HEK293 (cell line): ENCODE data around the gene SMIM24.
A peak's percentile ranks its signal among the peaks of the same experiment; 100 is the strongest.

Source experiments
- CTCF ChIP-seq: fragments of 450-650 bp; formaldehyde crosslinking; IDR thresholded peaks from 2 replicates; pipeline ENCODE4 v1.5.1; 2016; ENCODE audit warnings: missing biosample characterization, missing genetic modification characterization
- GFI1B ChIP-seq: fragments of 450-650 bp; formaldehyde crosslinking; IDR thresholded peaks from 2 replicates; pipeline ENCODE4 v1.5.1; 2016; ENCODE audit warnings: missing biosample characterization, missing genetic modification characterization
- REST ChIP-seq: fragments of 450-650 bp; formaldehyde crosslinking; IDR thresholded peaks from 2 replicates; pipeline ENCODE4 v1.5.1; 2016; ENCODE audit warnings: missing biosample characterization, missing genetic modification characterization
- TCF7L2 ChIP-seq: IDR thresholded peaks from 2 replicates; pipeline ENCODE4 v1.6.1; 2011; ENCODE audit warnings: low read depth, mild to moderate bottlenecking, inconsistent platforms, low read length, moderate library complexity, borderline replicate concordance
- ZNF214 ChIP-seq: fragments of 450-650 bp; formaldehyde crosslinking; IDR thresholded peaks from 2 replicates; pipeline ENCODE4 v1.5.1; 2017; ENCODE audit warnings: missing biosample characterization, mild to moderate bottlenecking, missing genetic modification characterization, borderline replicate concordance
- ZNF24 ChIP-seq: fragments of 450-650 bp; formaldehyde crosslinking; IDR thresholded peaks from 2 replicates; pipeline ENCODE4 v1.5.1; 2016; ENCODE audit warnings: missing biosample characterization, missing genetic modification characterization
- ZNF513 ChIP-seq: fragments of 450-650 bp; IDR thresholded peaks from 2 replicates; pipeline ENCODE4 v1.5.1; 2018; ENCODE audit warnings: missing biosample characterization, missing genetic modification characterization

- TF ChIP-seq ZNF24, result no peak
- TF ChIP-seq GFI1B (tag by site-specific recombination), result no peak
- no peak for TF ChIP-seq ZNF214 (tag by site-specific recombination)
- no peak for TF ChIP-seq CTCF (tag by site-specific recombination)
- TF ChIP-seq ZNF513 (tag by site-specific recombination), result no peak
- no peak; the same call in 1 of the 2 replicates for TF ChIP-seq REST (tag by site-specific recombination)
- TF ChIP-seq TCF7L2, result peak; percentile 66; the same call in 1 of the 2 replicates
These were observed 27.2 kb upstream of the SMIM24 start for GRCh38 chr19:3507371-3508120.
